ENCODE results near the gene GLIPR1L2. TPM values are rescaled to one million over a fixed set of nuclear protein-coding genes. Genes with fewer than 3 reads are reported as not detected.
"Not testable (repeated sequence)": the region's sequence is repeated elsewhere in the genome, so short reads cannot be mapped to it uniquely, and the experiment has no call there.

The GLIPR1L2 gene
- total RNA-seq, 1 donor from 2014 or later = 0.65 TPM

- DNase-seq (ENCODE audit: low read depth) = peak; percentile 37
Observed at GRCh38 chr12:75437564-75437963, 46.7 kb downstream of the GLIPR1L2 start.

GRCh38 chr12:75438059-75438754 is 47.3 kb downstream of the GLIPR1L2 start:
- no peak for DNase-seq (ENCODE audit: low read depth)

- DNase-seq (ENCODE audit: low read depth) = no peak
Observed at GRCh38 chr12:75439048-75439447, 48.2 kb downstream of the GLIPR1L2 start.

GRCh38 chr12:75439930-75440329 is 49.0 kb downstream of the GLIPR1L2 start:
- DNase-seq (ENCODE audit: low read depth) = no peak

- not testable (repeated sequence) for DNase-seq (ENCODE audit: low read depth)
Observed at GRCh38 chr12:75441687-75442449, 51.0 kb downstream of the GLIPR1L2 start.

- peak; percentile 4 for DNase-seq (ENCODE audit: low read depth)
Observed at GRCh38 chr12:75442454-75442853, 51.6 kb downstream of the GLIPR1L2 start.

GRCh38 chr12:75443709-75444108 is 52.8 kb downstream of the GLIPR1L2 start:
- DNase-seq (ENCODE audit: low read depth) = no peak

GRCh38 chr12:75444429-75445136 is 53.7 kb downstream of the GLIPR1L2 start:
- peak; percentile 39 for DNase-seq (ENCODE audit: low read depth)

- DNase-seq (ENCODE audit: low read depth) = not testable (repeated sequence)
Observed at GRCh38 chr12:75445137-75445507, 54.2 kb downstream of the GLIPR1L2 start.

- DNase-seq (ENCODE audit: low read depth) = peak; percentile 64
Observed at GRCh38 chr12:75446857-75447256, 56.0 kb downstream of the GLIPR1L2 start.

- no peak for DNase-seq (ENCODE audit: low read depth)
Observed at GRCh38 chr12:75447691-75448393, 57.0 kb downstream of the GLIPR1L2 start.

GRCh38 chr12:75452675-75453330 is 61.9 kb downstream of the GLIPR1L2 start:
- DNase-seq (ENCODE audit: low read depth) = peak; percentile 58

- no peak for DNase-seq (ENCODE audit: low read depth)
Observed at GRCh38 chr12:75455839-75456238, 65.0 kb downstream of the GLIPR1L2 start.

GRCh38 chr12:75457191-75457590 is 66.3 kb downstream of the GLIPR1L2 start:
- no peak for DNase-seq (ENCODE audit: low read depth)

- not testable (repeated sequence) for DNase-seq (ENCODE audit: low read depth)
Observed at GRCh38 chr12:75457866-75458265, 67.0 kb downstream of the GLIPR1L2 start.

GRCh38 chr12:75459755-75460154 is 68.9 kb downstream of the GLIPR1L2 start:
- DNase-seq (ENCODE audit: low read depth) = no peak

GRCh38 chr12:75460204-75460603 is 69.3 kb downstream of the GLIPR1L2 start:
- no peak for DNase-seq (ENCODE audit: low read depth)

- no peak for DNase-seq (ENCODE audit: low read depth)
Observed at GRCh38 chr12:75471902-75472890, 81.3 kb downstream of the GLIPR1L2 start.

- DNase-seq (ENCODE audit: low read depth) = no peak
Observed at GRCh38 chr12:75474116-75474515, 83.2 kb downstream of the GLIPR1L2 start.

GRCh38 chr12:75476071-75476470 is 85.2 kb downstream of the GLIPR1L2 start:
- DNase-seq (ENCODE audit: low read depth) = no peak

Measured in renal cortical epithelial cell (primary cell).